ENCODE measurements around the gene UPF2. TPM values are rescaled to one million over a fixed set of nuclear protein-coding genes. Genes with fewer than 3 reads are reported as not detected.
"Not testable (repeated sequence)": the region's sequence is repeated elsewhere in the genome, so short reads cannot be mapped to it uniquely, and the experiment has no call there.

UPF2 gene
- polyA plus RNA-seq, 4 donors: 11.3 to 44.6 (median 29.7) TPM

DNA sequence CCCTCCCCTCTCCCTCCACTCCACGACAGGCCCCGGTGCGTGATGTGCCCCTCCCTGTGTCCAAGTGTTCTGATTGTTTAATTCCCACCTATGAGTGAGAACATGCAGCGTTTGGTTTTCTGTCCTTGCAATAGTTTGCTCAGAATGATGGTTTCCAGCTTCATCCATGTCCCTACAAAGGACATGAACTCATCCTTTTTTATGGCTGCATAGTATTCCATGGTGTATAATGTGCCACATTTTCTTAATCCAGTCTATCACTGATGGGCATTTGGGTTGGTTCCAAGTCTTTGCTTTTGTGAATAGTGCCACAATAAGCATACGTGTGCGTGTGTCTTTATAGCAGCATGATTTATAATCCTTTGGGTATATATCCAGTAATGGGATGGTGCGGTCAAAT, 70.1 kb downstream of the UPF2 start:
- not testable (repeated sequence) for H3K4me1 ChIP-seq (ENCODE audit: control insufficient read depth in 3 of 3, insufficient read depth in 2 of 3, low read depth in 1 of 3, low read length in 2 of 3); H3K9me3 ChIP-seq (ENCODE audit: control insufficient read depth in 2 of 2, insufficient read depth in 1 of 2, low read depth in 1 of 2, low read length in 1 of 2); DNase-seq; H3K4me3 ChIP-seq (ENCODE audit: low read depth in 1 of 3, low read length in 3 of 3); FAIRE-seq; H3K27ac ChIP-seq (ENCODE audit: low read depth in 1 of 3, low read length in 2 of 3); H3K27me3 ChIP-seq (ENCODE audit: control insufficient read depth in 3 of 3, insufficient read depth in 3 of 3, low read length in 3 of 3)
- H3K36me3 ChIP-seq (ENCODE audit: control insufficient read depth in 3 of 3, insufficient read depth in 2 of 3, low read depth in 1 of 3, low read length in 3 of 3): peaks cover 0 to 17% (median 2%) of the 10 kb centered on the region in 3 donors
- WGBS, 3 donors: 93 to 100% (median 97%) methylated on average over 7 of the region's 7 CpGs

DNA sequence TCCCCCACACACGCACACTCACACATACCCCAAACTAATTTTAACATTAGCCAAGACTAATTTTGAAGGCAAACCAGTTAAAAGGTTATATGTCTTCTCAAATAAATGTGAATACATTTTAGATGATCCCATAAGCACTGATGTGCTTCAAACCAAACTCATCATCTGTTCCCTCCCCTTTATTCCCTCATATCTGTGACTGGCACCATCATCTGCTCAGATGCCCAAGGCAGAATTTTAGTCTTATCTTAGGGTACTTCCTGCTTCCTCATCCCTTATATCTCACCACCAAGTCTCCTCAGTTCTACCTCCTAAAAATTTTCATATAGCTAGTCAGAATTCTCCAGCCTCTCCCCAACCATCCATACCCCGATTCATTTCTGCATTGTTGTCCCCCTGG, 80.4 kb downstream of the UPF2 start:
- WGBS, 3 donors: 95 to 98% (median 95%) methylated on average over 2 of the region's 2 CpGs
- Histone ChIP-seq H3K4me1 (ENCODE audit: control insufficient read depth in 3 of 3, insufficient read depth in 2 of 3, low read depth in 1 of 3, low read length in 2 of 3) (peaks cover 0 to 11% (median 0%) of the 10 kb centered on the region in 3 donors), H3K4me3 (ENCODE audit: low read depth in 1 of 3, low read length in 3 of 3) (no peak overlapping the region), H3K36me3 (ENCODE audit: control insufficient read depth in 3 of 3, insufficient read depth in 2 of 3, low read depth in 1 of 3, low read length in 3 of 3) (peaks cover 14 to 34% (median 20%) of the 10 kb centered on the region in 3 donors), H3K27me3 (ENCODE audit: control insufficient read depth in 3 of 3, insufficient read depth in 3 of 3, low read length in 3 of 3) (no peaks in the 10 kb centered on the region), H3K27ac (ENCODE audit: low read depth in 1 of 3, low read length in 2 of 3) (no peak overlapping the region), H3K9me3 (ENCODE audit: control insufficient read depth in 2 of 2, insufficient read depth in 1 of 2, low read depth in 1 of 2, low read length in 1 of 2) (peaks cover 0 to 6% of the 10 kb centered on the region in 2 donors)
- FAIRE-seq (no peak), DNase-seq (no peak)

DNA sequence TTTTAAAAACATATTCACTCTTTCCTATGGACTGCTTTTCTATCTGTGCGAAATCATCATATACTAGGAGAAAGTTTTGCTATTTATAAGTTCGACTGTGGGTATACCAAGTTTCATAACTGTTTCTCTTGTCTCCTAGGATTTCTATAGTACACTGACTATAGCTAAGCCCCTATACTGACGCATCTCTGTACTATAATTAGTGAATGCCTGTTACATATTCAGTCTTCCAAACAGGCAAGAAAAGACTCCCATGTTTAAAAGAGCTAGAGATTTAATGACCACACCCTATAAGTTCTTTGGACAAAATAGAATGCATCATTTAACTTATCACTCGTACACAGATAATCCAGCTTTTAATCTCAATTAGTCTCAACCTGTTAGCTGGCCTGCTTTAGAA, 80.8 kb downstream of the UPF2 start:
- Histone ChIP-seq H3K9me3 (ENCODE audit: control insufficient read depth in 2 of 2, insufficient read depth in 1 of 2, low read depth in 1 of 2, low read length in 1 of 2) (peaks cover 0 to 6% of the 10 kb centered on the region in 2 donors), H3K27me3 (ENCODE audit: control insufficient read depth in 3 of 3, insufficient read depth in 3 of 3, low read length in 3 of 3) (no peaks in the 10 kb centered on the region), H3K4me1 (ENCODE audit: control insufficient read depth in 3 of 3, insufficient read depth in 2 of 3, low read depth in 1 of 3, low read length in 2 of 3) (peaks cover 0 to 11% (median 0%) of the 10 kb centered on the region in 3 donors), H3K4me3 (ENCODE audit: low read depth in 1 of 3, low read length in 3 of 3) (no peak overlapping the region), H3K36me3 (ENCODE audit: control insufficient read depth in 3 of 3, insufficient read depth in 2 of 3, low read depth in 1 of 3, low read length in 3 of 3) (peaks cover 14 to 38% (median 20%) of the 10 kb centered on the region in 3 donors), H3K27ac (ENCODE audit: low read depth in 1 of 3, low read length in 2 of 3) (no peak overlapping the region)
- DNase-seq (no peak), FAIRE-seq (no peak)
- 91 to 94% (median 94%) methylated on average over 4 of the region's 4 CpGs for WGBS, 3 donors

DNA sequence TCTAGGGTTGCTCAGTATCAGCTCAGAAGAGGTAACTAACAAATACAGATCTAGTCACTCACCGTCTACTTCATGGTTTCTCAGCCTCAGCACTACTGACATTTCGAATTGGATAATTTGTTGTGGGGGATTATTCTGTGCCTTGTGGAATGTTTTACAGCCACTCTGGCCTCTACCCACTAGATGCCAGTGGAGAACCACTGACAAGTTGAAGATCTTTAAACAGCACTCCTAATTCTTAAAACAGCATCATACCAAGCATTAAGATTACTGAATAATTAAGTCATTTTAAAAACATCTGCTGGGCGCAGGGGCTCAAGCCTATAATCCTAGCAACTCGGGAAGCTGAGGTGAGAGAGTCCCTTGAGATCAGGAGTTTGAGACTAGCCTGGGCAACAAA, 82.6 kb downstream of the UPF2 start:
- Histone ChIP-seq H3K36me3 (ENCODE audit: control insufficient read depth in 3 of 3, insufficient read depth in 2 of 3, low read depth in 1 of 3, low read length in 3 of 3) (peaks cover 14 to 37% (median 22%) of the 10 kb centered on the region in 3 donors), H3K27me3 (ENCODE audit: control insufficient read depth in 3 of 3, insufficient read depth in 3 of 3, low read length in 3 of 3) (no peaks in the 10 kb centered on the region), H3K4me3 (ENCODE audit: low read depth in 1 of 3, low read length in 3 of 3) (no peak overlapping the region), H3K27ac (ENCODE audit: low read depth in 1 of 3, low read length in 2 of 3) (no peak overlapping the region), H3K4me1 (ENCODE audit: control insufficient read depth in 3 of 3, insufficient read depth in 2 of 3, low read depth in 1 of 3, low read length in 2 of 3) (peaks cover 0 to 11% (median 0%) of the 10 kb centered on the region in 3 donors), H3K9me3 (ENCODE audit: control insufficient read depth in 2 of 2, insufficient read depth in 1 of 2, low read depth in 1 of 2, low read length in 1 of 2) (no peaks in the 10 kb centered on the region)
- FAIRE-seq (no peak), DNase-seq (no peak)
- 98 to 99% (median 99%) methylated on average over 4 of the region's 4 CpGs for WGBS, 3 donors

DNA sequence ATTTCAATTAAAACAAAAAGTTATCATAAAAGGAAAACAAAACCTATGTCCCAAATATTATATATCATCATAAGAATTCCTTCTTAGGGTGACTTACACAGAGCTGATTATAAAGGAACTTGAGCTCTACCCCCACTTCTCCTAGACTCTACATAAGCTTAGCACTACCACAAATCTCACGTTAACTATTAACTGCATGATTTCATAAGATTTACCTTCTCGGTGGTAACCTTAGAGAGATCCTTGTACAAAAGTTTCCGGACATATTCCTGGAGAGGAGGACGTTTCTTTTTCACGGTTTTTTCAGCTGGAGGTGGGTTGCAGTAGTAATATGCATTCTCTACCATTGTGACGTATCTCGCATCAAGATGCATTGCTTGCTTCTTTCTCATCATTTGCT, 83.7 kb downstream of the UPF2 start:
- Histone ChIP-seq H3K4me1 (ENCODE audit: control insufficient read depth in 3 of 3, insufficient read depth in 2 of 3, low read depth in 1 of 3, low read length in 2 of 3) (peaks cover 0 to 11% (median 0%) of the 10 kb centered on the region in 3 donors), H3K9me3 (ENCODE audit: control insufficient read depth in 2 of 2, insufficient read depth in 1 of 2, low read depth in 1 of 2, low read length in 1 of 2) (no peaks in the 10 kb centered on the region), H3K36me3 (ENCODE audit: control insufficient read depth in 3 of 3, insufficient read depth in 2 of 3, low read depth in 1 of 3, low read length in 3 of 3) (peaks cover 14 to 42% (median 22%) of the 10 kb centered on the region in 3 donors), H3K4me3 (ENCODE audit: low read depth in 1 of 3, low read length in 3 of 3) (no peak overlapping the region), H3K27me3 (ENCODE audit: control insufficient read depth in 3 of 3, insufficient read depth in 3 of 3, low read length in 3 of 3) (no peaks in the 10 kb centered on the region), H3K27ac (ENCODE audit: low read depth in 1 of 3, low read length in 2 of 3) (peak overlapping the region in 1 of 3 donors; percentile 5)
- WGBS, 3 donors: 75 to 84% (median 80%) methylated on average over 7 of the region's 7 CpGs
- DNase-seq (peak in 1 of 2 donors; percentile 71), FAIRE-seq (no peak)

DNA sequence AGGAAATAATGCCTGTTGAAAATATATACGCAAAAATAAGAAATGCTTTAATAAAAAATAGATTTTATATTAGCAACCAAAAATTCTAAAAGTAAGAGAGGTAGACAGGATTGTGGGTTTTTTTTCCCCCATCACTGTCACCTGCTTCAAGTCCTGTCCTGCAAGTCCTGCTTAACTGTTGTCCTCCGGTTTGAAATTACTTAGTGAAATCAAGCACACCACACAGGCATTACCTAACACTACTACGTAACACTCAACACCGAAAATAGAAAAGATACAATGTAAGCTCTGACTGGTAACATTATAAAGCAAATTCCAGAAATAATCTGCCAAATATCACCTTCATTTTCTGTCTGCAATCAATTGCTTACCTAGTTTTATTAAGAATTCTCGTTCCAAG, 90.9 kb downstream of the UPF2 start:
- Histone ChIP-seq H3K4me1 (ENCODE audit: control insufficient read depth in 3 of 3, insufficient read depth in 2 of 3, low read depth in 1 of 3, low read length in 2 of 3) (no peaks in the 10 kb centered on the region), H3K36me3 (ENCODE audit: control insufficient read depth in 3 of 3, insufficient read depth in 2 of 3, low read depth in 1 of 3, low read length in 3 of 3) (peaks cover 3 to 27% (median 8%) of the 10 kb centered on the region in 3 donors)
- no peak for FAIRE-seq

DNA sequence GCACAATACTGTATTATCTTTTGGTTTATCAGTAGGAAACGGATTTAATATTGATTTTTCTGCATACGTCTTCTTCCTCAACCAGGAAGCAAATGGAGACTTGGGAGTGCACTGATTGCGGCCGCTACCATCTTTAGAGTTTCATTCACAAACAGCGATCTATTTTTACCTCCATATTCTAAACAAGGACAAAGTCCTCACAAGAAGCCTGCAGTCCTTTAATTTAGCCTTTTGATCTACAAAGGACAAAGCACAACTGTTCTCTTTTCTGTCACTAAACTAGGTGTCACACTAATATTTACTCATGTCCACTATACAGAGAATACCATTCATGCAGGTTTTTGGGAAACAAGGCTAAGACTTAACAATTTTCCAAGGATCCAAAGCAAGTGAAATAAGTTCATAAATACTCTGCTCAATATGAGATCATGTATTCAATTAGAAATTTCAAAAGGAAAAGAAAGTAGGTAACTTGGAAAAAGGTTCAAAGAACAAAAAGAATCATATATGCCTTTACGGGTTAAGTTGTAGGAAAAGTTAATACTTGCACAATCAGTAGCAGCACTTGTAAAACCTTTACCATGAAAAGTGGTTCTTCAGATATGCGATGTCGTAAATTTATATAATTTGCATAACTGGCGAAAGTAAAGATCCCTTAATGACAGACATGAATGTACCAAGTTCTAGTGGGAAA, 92.1 kb downstream of the UPF2 start:
- Histone ChIP-seq H3K4me1 (ENCODE audit: control insufficient read depth in 3 of 3, insufficient read depth in 2 of 3, low read depth in 1 of 3, low read length in 2 of 3) (no peaks in the 10 kb centered on the region), H3K36me3 (ENCODE audit: control insufficient read depth in 3 of 3, insufficient read depth in 2 of 3, low read depth in 1 of 3, low read length in 3 of 3) (peaks cover 4 to 22% (median 7%) of the 10 kb centered on the region in 3 donors), H3K27me3 (ENCODE audit: control insufficient read depth in 3 of 3, insufficient read depth in 3 of 3, low read length in 3 of 3) (no peaks in the 10 kb centered on the region), H3K4me3 (ENCODE audit: low read depth in 1 of 3, low read length in 3 of 3) (no peak overlapping the region), H3K9me3 (ENCODE audit: control insufficient read depth in 2 of 2, insufficient read depth in 1 of 2, low read depth in 1 of 2, low read length in 1 of 2) (no peaks in the 10 kb centered on the region), H3K27ac (ENCODE audit: low read depth in 1 of 3, low read length in 2 of 3) (peak overlapping the region in 1 of 3 donors; percentile 13)
- peak in 1 of 2 donors; percentile 19 for DNase-seq
- FAIRE-seq: no peak
- WGBS, 3 donors: 72 to 86% (median 82%) methylated on average over 9 of the region's 9 CpGs

More for the DNA sequence above, 90.9 kb downstream of the UPF2 start:
- Histone ChIP-seq H3K27ac (ENCODE audit: low read depth in 1 of 3, low read length in 2 of 3) (no peak overlapping the region), H3K9me3 (ENCODE audit: control insufficient read depth in 2 of 2, insufficient read depth in 1 of 2, low read depth in 1 of 2, low read length in 1 of 2) (no peaks in the 10 kb centered on the region), H3K4me3 (ENCODE audit: low read depth in 1 of 3, low read length in 3 of 3) (no peak overlapping the region), H3K27me3 (ENCODE audit: control insufficient read depth in 3 of 3, insufficient read depth in 3 of 3, low read length in 3 of 3) (no peaks in the 10 kb centered on the region)
- no peak for DNase-seq
- WGBS, 3 donors: 95 to 98% (median 97%) methylated on average over 5 of the region's 5 CpGs

DNA sequence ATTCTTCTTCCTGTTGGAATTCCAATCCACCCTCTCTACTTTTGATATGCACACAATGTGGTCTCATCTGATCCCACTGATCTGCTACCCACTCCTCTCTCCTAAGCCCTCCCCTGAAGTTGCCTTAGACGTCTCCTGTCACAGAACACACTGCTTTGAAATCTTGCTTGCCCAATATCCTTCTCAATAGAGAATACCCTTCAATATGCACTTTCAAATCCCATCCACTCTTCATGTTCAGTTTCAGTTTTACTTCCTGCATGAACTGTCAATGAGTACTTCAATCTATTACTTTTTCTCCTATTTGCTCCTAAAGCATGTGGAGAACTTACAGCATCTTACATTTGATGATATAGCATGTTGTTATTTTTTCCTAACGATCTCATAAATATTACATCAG, 93.5 kb downstream of the UPF2 start:
- H3K4me3 ChIP-seq (ENCODE audit: low read depth in 1 of 3, low read length in 3 of 3): no peak overlapping the region
- no peaks in the 10 kb centered on the region for H3K27me3 ChIP-seq (ENCODE audit: control insufficient read depth in 3 of 3, insufficient read depth in 3 of 3, low read length in 3 of 3)
- no peak overlapping the region for H3K27ac ChIP-seq (ENCODE audit: low read depth in 1 of 3, low read length in 2 of 3)
- 81 to 91% (median 88%) methylated on average over 2 of the region's 2 CpGs for WGBS, 3 donors
- FAIRE-seq: no peak
- H3K36me3 ChIP-seq (ENCODE audit: control insufficient read depth in 3 of 3, insufficient read depth in 2 of 3, low read depth in 1 of 3, low read length in 3 of 3): peaks cover 4 to 17% (median 7%) of the 10 kb centered on the region in 3 donors
- no peaks in the 10 kb centered on the region for H3K9me3 ChIP-seq (ENCODE audit: control insufficient read depth in 2 of 2, insufficient read depth in 1 of 2, low read depth in 1 of 2, low read length in 1 of 2)
- no peak for DNase-seq
- H3K4me1 ChIP-seq (ENCODE audit: control insufficient read depth in 3 of 3, insufficient read depth in 2 of 3, low read depth in 1 of 3, low read length in 2 of 3): no peaks in the 10 kb centered on the region

Measured in small intestine (tissue), 7 donors.